Karpas-422 (cell line): ENCODE results near the gene CLOCK. TPM values are rescaled to one million over a fixed set of nuclear protein-coding genes. Genes with fewer than 3 reads are reported as not detected.

Source experiments
- DNase-seq: peaks from one replicate; pipeline ENCODE4 v3.0.0-alpha.2; 2015
- H2AFZ ChIP-seq: fragments of 200-600 bp; sonication (generic); 2 replicates; pipeline ENCODE4 v1.6.1; 2014; ENCODE audit warnings: antibody characterized with exemption, low read length, mixed read lengths
- H3K27ac ChIP-seq: fragments of 200-600 bp; sonication (generic); 2 replicates; pipeline ENCODE4 v1.5.1; 2014; ENCODE audit warnings: mild to moderate bottlenecking, low read length, moderate library complexity
- H3K27me3 ChIP-seq: fragments of 200-600 bp; sonication (generic); 2 replicates; pipeline ENCODE4 v1.6.1; 2014; ENCODE audit warnings: low read length, mixed read lengths
- H3K36me3 ChIP-seq: fragments of 200-600 bp; sonication (generic); 2 replicates; pipeline ENCODE4 v1.6.1; 2014; ENCODE audit warnings: low read length, mixed read lengths; ENCODE audit not compliant: insufficient read depth
- H3K4me1 ChIP-seq: fragments of 200-600 bp; sonication (generic); 2 replicates; pipeline ENCODE4 v1.6.1; 2014; ENCODE audit warnings: mild to moderate bottlenecking, low read length, mixed read lengths
- H3K4me2 ChIP-seq: fragments of 200-600 bp; sonication (generic); 2 replicates; pipeline ENCODE4 v1.6.1; 2014; ENCODE audit warnings: low read length, low read depth, mild to moderate bottlenecking; ENCODE audit not compliant: poor library complexity, severe bottlenecking
- H3K4me3 ChIP-seq: fragments of 200-600 bp; sonication (generic); 2 replicates; pipeline ENCODE4 v1.5.1; 2014; ENCODE audit warnings: mild to moderate bottlenecking, antibody characterized with exemption, low read length, mixed read lengths
- H3K79me2 ChIP-seq: fragments of 200-600 bp; sonication (generic); 2 replicates; pipeline ENCODE4 v1.6.1; 2014; ENCODE audit warnings: mild to moderate bottlenecking, low read length, mixed read lengths
- H3K9ac ChIP-seq: fragments of 200-600 bp; sonication (generic); 2 replicates; pipeline ENCODE4 v1.6.0; 2014; ENCODE audit warnings: low read length
- H3K9me2 ChIP-seq: fragments of 200-600 bp; sonication (generic), shearing (Covaris generic); replicated peaks from 2 replicates; pipeline ENCODE4 v1.6.0; 2014; ENCODE audit warnings: mild to moderate bottlenecking, low read length, moderate library complexity; ENCODE audit not compliant: insufficient read depth
- H3K9me3 ChIP-seq: fragments of 300-700, 200-600 bp; sonication (generic); 2 replicates; pipeline ENCODE4 v1.6.1; 2014; ENCODE audit warnings: low read length, mixed read lengths
- H4K20me1 ChIP-seq: fragments of 200-600 bp; sonication (generic); 2 replicates; pipeline ENCODE4 v1.6.1; 2014; ENCODE audit warnings: mild to moderate bottlenecking, antibody characterized with exemption, low read length, low read depth; ENCODE audit not compliant: insufficient read depth
- small RNA-seq: library from RNA; depleted of rRNA; stranded (forward); fragments of <200 nt; gene quantifications from one replicate; pipeline ENCODE3, GENCODE V24; 2014
- total RNA-seq: library from RNA; depleted of rRNA; stranded (reverse); fragments of >200 nt; shearing (Covaris generic); gene quantifications from 2 replicates; pipeline ENCODE4 v1.2.3, GENCODE V29; 2014; ENCODE audit warnings: low replicate concordance; rRNA removed

Gene CLOCK
- total RNA-seq, 1 experiment from 2014 or later, result 2.3 TPM

DNA sequence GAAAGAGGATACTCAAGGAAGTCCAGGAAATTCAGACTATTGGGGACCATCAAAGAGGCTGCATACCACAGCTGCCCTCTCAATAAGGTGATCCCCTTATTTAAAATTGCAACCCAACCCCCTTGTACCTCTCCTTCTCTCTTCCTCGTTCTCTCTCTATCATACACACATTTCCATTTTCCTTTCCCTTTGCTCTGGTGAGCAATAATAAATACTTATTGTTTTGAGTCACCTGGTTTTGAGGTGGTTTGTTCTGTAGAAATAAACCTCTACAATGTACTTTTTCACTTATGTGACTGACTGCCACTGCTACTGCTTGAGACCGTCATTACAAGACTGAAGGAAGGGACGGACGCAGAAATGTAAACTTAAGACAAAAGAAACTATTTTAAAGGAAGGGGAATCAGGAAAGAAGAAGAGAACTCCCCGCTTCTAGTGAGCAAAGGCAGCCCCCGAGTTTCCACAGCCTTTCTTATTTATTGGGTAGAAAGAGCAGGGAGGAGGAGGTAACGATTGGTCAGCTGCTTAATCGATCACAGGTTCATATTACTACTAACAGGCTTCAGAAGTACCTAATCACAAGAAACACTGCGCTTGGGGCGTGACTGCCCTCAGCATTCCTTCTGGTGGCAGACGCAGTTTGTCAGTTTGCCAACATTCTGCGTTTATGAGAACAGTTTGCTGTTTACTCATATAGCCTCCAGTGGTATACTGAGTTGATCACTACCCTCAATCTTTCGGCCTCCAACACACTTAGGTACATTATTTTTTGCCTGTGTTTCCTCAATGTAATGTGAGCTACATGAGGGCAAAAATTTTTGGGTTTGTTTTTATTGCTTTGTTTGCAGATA, 167.9 kb downstream of the CLOCK start:
- Histone ChIP-seq H4K20me1 (no peaks in the 10 kb centered on the region), H3K79me2 (no peaks in the 10 kb centered on the region), H3K9me3 (no peaks in the 10 kb centered on the region), H3K9me2 (no peaks in the 10 kb centered on the region), H2AFZ (no peak overlapping the region), H3K27ac (no peak overlapping the region), H3K4me2 (no peak overlapping the region), H3K36me3 (no peaks in the 10 kb centered on the region), H3K4me3 (no peak overlapping the region), H3K4me1 (no peaks in the 10 kb centered on the region), H3K27me3 (no peaks in the 10 kb centered on the region), H3K9ac (no peak overlapping the region)
- no peak for DNase-seq

Small RNA genes lying within 50 kb of the gene (small RNA-seq; reads per million reads assigned to genes)
- not detected for gene RF00019

Other genes with a start within 250 kb of the CLOCK start
- gene SRD5A3, start 200.7 kb downstream of the CLOCK start, total RNA-seq, result 15.6 and 25.7 TPM in 2 replicates
- gene TMEM165, start 151.0 kb downstream of the CLOCK start, total RNA-seq, result 118 and 165 TPM in 2 replicates
- not detected in 2 replicates for gene PDCL2, start 45.3 kb upstream of the CLOCK start, total RNA-seq
- gene NMU, start 89.4 kb upstream of the CLOCK start, total RNA-seq, result not detected in 2 replicates